OCI-LY3 (cell line): ENCODE measurements around the gene AMMECR1L.

ENCODE experiments used
- H2AFZ ChIP-seq: fragments of 200-600, 300-600 bp; shearing (Covaris generic); 2 replicates; pipeline ENCODE4 v1.6.0; 2014; ENCODE audit warnings: antibody characterized with exemption, low read depth, low read length
- H3K27ac ChIP-seq: fragments of 200-600, 300-600 bp; sonication (generic); 2 replicates; pipeline ENCODE4 v1.5.1; 2014; ENCODE audit warnings: mild to moderate bottlenecking, low read length, moderate library complexity, mixed read lengths
- H3K27me3 ChIP-seq: fragments of 200-600, 300-600 bp; sonication (generic); 2 replicates; pipeline ENCODE4 v1.6.1; 2014; ENCODE audit warnings: low read depth, low read length, mixed read lengths
- H3K36me3 ChIP-seq: fragments of 200-600, 300-600 bp; sonication (generic); replicated peaks from 2 replicates; pipeline ENCODE3; 2014; ENCODE audit warnings: low read depth, low read length, mixed read lengths
- H3K4me1 ChIP-seq: fragments of 300-600, 200-600 bp; sonication (generic); 2 replicates; pipeline ENCODE4 v1.6.1; 2014; ENCODE audit warnings: low read length, mixed read lengths
- H3K4me2 ChIP-seq: fragments of 200-600, 300-600 bp; sonication (generic); 2 replicates; pipeline ENCODE4 v1.6.1; 2014; ENCODE audit warnings: low read length, mixed read lengths
- H3K4me3 ChIP-seq: fragments of 300-600, 200-600 bp; sonication (generic); 2 replicates; pipeline ENCODE4 v1.5.1; 2014; ENCODE audit warnings: antibody characterized with exemption, mild to moderate bottlenecking, low read length, moderate library complexity
- H3K79me2 ChIP-seq: fragments of 300-600, 200-600 bp; shearing (Covaris generic); 2 replicates; pipeline ENCODE4 v1.6.1; 2014; ENCODE audit warnings: mild to moderate bottlenecking, low read length, mixed read lengths
- H3K9ac ChIP-seq: fragments of 300-600, 200-600 bp; shearing (Covaris generic); 2 replicates; pipeline ENCODE4 v1.6.0; 2014; ENCODE audit warnings: mild to moderate bottlenecking, low read length, moderate library complexity
- H3K9me3 ChIP-seq: fragments of 200-600, 300-600 bp; shearing (Covaris generic); 2 replicates; pipeline ENCODE4 v1.6.1; 2014; ENCODE audit warnings: low read length, mixed read lengths; ENCODE audit not compliant: insufficient read depth
- H4K20me1 ChIP-seq: fragments of 200-600, 300-600 bp; sonication (generic); 2 replicates; pipeline ENCODE4 v1.6.1; 2016; ENCODE audit warnings: low read length, mixed read lengths; ENCODE audit not compliant: insufficient read depth
- EZH2phosphoT487 ChIP-seq: fragments of 200-600 bp; shearing (Covaris generic); IDR thresholded peaks from 2 replicates; pipeline ENCODE4 v1.6.1; 2018; ENCODE audit warnings: antibody characterized with exemption, mixed run types, low read depth
- TF ChIP-seq, protein P1 (sequence below): fragments of 200-600, 300-600 bp; sonication (generic); IDR thresholded peaks from 2 replicates; pipeline ENCODE4 v1.5.1; 2014; ENCODE audit warnings: antibody characterized with exemption, low read length, low read depth

AMMECR1L gene

GRCh38 chr2:127877136-127877535 lies 8.6 kb downstream of the AMMECR1L start:
- Histone ChIP-seq H3K36me3 (peaks cover 33% of the 10 kb centered on the region), H3K4me2 (no peak overlapping the region), H3K9me3 (no peaks in the 10 kb centered on the region), H3K9ac (no peak overlapping the region), H2AFZ (no peak overlapping the region), H3K79me2 (peaks cover 89% of the 10 kb centered on the region), H3K4me3 (no peak overlapping the region), H4K20me1 (peaks cover 19% of the 10 kb centered on the region), H3K27ac (no peak overlapping the region), H3K4me1 (no peaks in the 10 kb centered on the region), H3K27me3 (no peaks in the 10 kb centered on the region)
- no peak for TF ChIP-seq EZH2phosphoT487
- TF ChIP-seq, protein P1, sequence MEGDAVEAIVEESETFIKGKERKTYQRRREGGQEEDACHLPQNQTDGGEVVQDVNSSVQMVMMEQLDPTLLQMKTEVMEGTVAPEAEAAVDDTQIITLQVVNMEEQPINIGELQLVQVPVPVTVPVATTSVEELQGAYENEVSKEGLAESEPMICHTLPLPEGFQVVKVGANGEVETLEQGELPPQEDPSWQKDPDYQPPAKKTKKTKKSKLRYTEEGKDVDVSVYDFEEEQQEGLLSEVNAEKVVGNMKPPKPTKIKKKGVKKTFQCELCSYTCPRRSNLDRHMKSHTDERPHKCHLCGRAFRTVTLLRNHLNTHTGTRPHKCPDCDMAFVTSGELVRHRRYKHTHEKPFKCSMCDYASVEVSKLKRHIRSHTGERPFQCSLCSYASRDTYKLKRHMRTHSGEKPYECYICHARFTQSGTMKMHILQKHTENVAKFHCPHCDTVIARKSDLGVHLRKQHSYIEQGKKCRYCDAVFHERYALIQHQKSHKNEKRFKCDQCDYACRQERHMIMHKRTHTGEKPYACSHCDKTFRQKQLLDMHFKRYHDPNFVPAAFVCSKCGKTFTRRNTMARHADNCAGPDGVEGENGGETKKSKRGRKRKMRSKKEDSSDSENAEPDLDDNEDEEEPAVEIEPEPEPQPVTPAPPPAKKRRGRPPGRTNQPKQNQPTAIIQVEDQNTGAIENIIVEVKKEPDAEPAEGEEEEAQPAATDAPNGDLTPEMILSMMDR = 0 out of 2 replicates have a peak, but pooled peaks have one; percentile 4

DNA sequence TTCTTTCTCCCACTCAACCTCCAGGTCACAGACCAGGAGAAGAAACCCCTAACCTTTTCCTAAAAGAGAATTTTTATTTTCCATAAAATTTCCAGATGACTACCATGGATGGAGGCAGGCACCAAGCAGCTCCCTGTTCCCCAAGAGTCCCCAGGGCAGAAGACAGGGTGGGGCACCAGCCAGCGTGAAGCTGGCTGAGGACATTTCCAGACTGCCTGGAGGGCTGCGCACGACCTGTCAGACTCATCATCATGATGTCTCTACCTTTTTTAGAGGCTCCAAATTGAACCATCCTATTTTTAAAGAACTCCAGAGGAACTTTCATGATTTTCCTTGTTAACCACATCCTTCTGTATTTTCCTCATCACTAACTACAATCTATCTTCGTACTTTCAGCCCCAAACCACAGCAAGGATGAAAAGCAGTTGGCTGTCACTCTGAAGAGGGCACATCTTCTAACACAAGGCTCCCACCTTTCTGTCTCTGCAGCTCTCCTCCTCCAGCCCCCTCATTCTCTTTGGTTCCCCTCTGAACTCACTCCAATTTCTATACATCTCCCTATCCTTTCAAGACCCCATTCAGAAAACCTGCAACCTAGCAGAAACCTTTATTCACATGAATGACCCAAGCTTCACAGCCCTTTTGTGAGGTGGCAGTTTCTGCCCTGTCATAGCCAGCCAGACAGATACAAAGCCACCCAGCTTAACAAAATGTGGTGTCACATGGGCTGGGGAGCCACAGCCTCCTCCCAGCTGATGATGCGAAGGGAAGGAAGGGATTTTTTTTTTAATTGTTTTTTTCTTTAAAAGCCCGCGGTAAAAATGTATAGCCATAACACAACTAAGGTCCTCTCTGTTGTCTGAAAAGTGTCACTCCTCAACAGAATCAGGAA lies 11.1 kb downstream of the AMMECR1L start:
- H2AFZ ChIP-seq = no peak overlapping the region
- H4K20me1 ChIP-seq = peaks cover 14% of the 10 kb centered on the region
- H3K27me3 ChIP-seq = no peaks in the 10 kb centered on the region
- no peak overlapping the region for H3K9ac ChIP-seq
- H3K4me2 ChIP-seq = no peak overlapping the region
- peaks cover 37% of the 10 kb centered on the region for H3K36me3 ChIP-seq
- H3K79me2 ChIP-seq = peaks cover 73% of the 10 kb centered on the region
- no peaks in the 10 kb centered on the region for H3K9me3 ChIP-seq
- H3K4me1 ChIP-seq = no peaks in the 10 kb centered on the region
- TF ChIP-seq EZH2phosphoT487 = no peak
- TF ChIP-seq, protein P1 = no peak
- no peak overlapping the region for H3K4me3 ChIP-seq
- H3K27ac ChIP-seq = no peak overlapping the region

- Histone ChIP-seq H3K36me3 (peaks cover 38% of the 10 kb centered on the region), H3K4me3 (no peak overlapping the region), H3K27me3 (no peaks in the 10 kb centered on the region), H3K4me2 (no peak overlapping the region), H4K20me1 (peaks cover 8% of the 10 kb centered on the region), H2AFZ (no peak overlapping the region), H3K27ac (no peak overlapping the region), H3K9me3 (no peaks in the 10 kb centered on the region), H3K4me1 (no peaks in the 10 kb centered on the region), H3K79me2 (peaks cover 65% of the 10 kb centered on the region), H3K9ac (no peak overlapping the region)
- TF ChIP-seq, protein P1 = no peak
- TF ChIP-seq EZH2phosphoT487 = no peak
These were observed 12.0 kb downstream of the AMMECR1L start for GRCh38 chr2:127873707-127874303.

- Histone ChIP-seq H3K79me2 (peaks cover 52% of the 10 kb centered on the region), H3K9me3 (no peaks in the 10 kb centered on the region), H2AFZ (no peak overlapping the region), H3K4me3 (no peak overlapping the region), H3K36me3 (peaks cover 41% of the 10 kb centered on the region), H3K27ac (no peak overlapping the region), H3K27me3 (no peaks in the 10 kb centered on the region), H3K4me1 (no peaks in the 10 kb centered on the region), H3K9ac (no peak overlapping the region), H4K20me1 (no peaks in the 10 kb centered on the region), H3K4me2 (no peak overlapping the region)
- TF ChIP-seq, protein P1 = no peak
- no peak for TF ChIP-seq EZH2phosphoT487
These were observed 13.4 kb downstream of the AMMECR1L start for GRCh38 chr2:127872354-127872753.
